CD8-positive, alpha-beta memory T cell (primary cell): ENCODE results near the gene LY6G6C. TPM values are rescaled to one million over a fixed set of nuclear protein-coding genes. Genes with fewer than 3 reads are reported as not detected.

Source experiments
- CTCF ChIA-PET: fragments of 350-600 bp; sonication (Branson Sonifier 250); formaldehyde crosslinking; loops from one replicate; lab custom pipeline; 2021; ENCODE audit warnings: antibody characterized with exemption; lab: Charles Lee
- POLR2A ChIA-PET: fragments of 350-600 bp; sonication (Branson Sonifier 250); formaldehyde crosslinking; loops from one replicate; lab custom pipeline; 2021; ENCODE audit warnings: antibody characterized with exemption; lab: Charles Lee
- DNase-seq, 5 donors: peaks; one replicate each; pipeline versions ENCODE4 v3.0.0 to v3.0.0-alpha.2; 2020 to 2022; ENCODE audit warnings: mixed read lengths in 1 of 5
- H3K27ac ChIP-seq: one replicate; pipeline ENCODE4 v1.7.0; 2013; ENCODE audit warnings: low read depth, mild to moderate bottlenecking, low read length, moderate library complexity
- H3K27me3 ChIP-seq: 2 replicates; pipeline ENCODE4 v1.7.0; 2013; ENCODE audit warnings: low read length, mild to moderate bottlenecking; ENCODE audit not compliant: insufficient read depth, poor library complexity, severe bottlenecking
- H3K36me3 ChIP-seq: 2 replicates; pipeline ENCODE4 v1.7.0; 2013; ENCODE audit warnings: mild to moderate bottlenecking, low read length, moderate library complexity; ENCODE audit not compliant: insufficient read depth
- H3K4me1 ChIP-seq: 2 replicates; pipeline ENCODE4 v1.7.0; 2013; ENCODE audit warnings: mild to moderate bottlenecking, low read length, moderate library complexity; ENCODE audit not compliant: insufficient read depth
- H3K4me3 ChIP-seq: 2 replicates; pipeline ENCODE4 v1.7.0; 2013; ENCODE audit warnings: mild to moderate bottlenecking, low read length
- H3K9me3 ChIP-seq: 2 replicates; pipeline ENCODE4 v1.7.0; 2013; ENCODE audit warnings: mild to moderate bottlenecking, low read length
- H3K27ac Mint-ChIP-seq, 8 donors: one replicate each; pipeline ENCODE4 v1.8.0; 2020 to 2021; ENCODE audit warnings: mixed read lengths in 8 of 8, mild to moderate bottlenecking in 6 of 8, inconsistent platforms in 3 of 8, moderate library complexity in 3 of 8
- H3K27me3 Mint-ChIP-seq, 2 donors: one replicate each; pipeline ENCODE4 v1.8.0; 2020 to 2021; ENCODE audit warnings: mixed read lengths in 2 of 2, mild to moderate bottlenecking in 1 of 2, moderate library complexity in 1 of 2
- H3K36me3 Mint-ChIP-seq, 3 donors: one replicate each; pipeline ENCODE4 v1.8.0; 2020 to 2021; ENCODE audit warnings: mixed read lengths in 3 of 3, inconsistent platforms in 1 of 3, mild to moderate bottlenecking in 1 of 3
- H3K4me1 Mint-ChIP-seq, 3 donors: one replicate each; pipeline ENCODE4 v1.8.0; 2020 to 2021; ENCODE audit warnings: mixed read lengths in 3 of 3, inconsistent platforms in 1 of 3, mild to moderate bottlenecking in 1 of 3
- H3K4me3 Mint-ChIP-seq, 7 donors: one replicate each; pipeline ENCODE4 v1.8.0; 2020 to 2021; ENCODE audit warnings: mixed read lengths in 7 of 7, mild to moderate bottlenecking in 6 of 7, moderate library complexity in 4 of 7, inconsistent platforms in 2 of 7
- H3K9me3 Mint-ChIP-seq, 5 donors: one replicate each; pipeline ENCODE4 v1.8.0; 2020 to 2022; ENCODE audit warnings: mixed read lengths in 5 of 5, mild to moderate bottlenecking in 3 of 5, moderate library complexity in 2 of 5, inconsistent platforms in 1 of 5
- polyA plus RNA-seq: library from polyadenylated mRNA; unstranded; fragments of 300-500 nt; fragmentation: Illumina TruSeq; gene quantifications from one replicate; pipeline ENCODE4 v1.2.3, GENCODE V29; 2021
- total RNA-seq, 2 experiments: library from RNA; stranded (reverse); gene quantifications; one replicate each; pipeline ENCODE4 v1.2.3, GENCODE V29; 2021

Gene LY6G6C
- total and polyA plus RNA-seq, 3 experiments from 2014 or later = not detected

DNA sequence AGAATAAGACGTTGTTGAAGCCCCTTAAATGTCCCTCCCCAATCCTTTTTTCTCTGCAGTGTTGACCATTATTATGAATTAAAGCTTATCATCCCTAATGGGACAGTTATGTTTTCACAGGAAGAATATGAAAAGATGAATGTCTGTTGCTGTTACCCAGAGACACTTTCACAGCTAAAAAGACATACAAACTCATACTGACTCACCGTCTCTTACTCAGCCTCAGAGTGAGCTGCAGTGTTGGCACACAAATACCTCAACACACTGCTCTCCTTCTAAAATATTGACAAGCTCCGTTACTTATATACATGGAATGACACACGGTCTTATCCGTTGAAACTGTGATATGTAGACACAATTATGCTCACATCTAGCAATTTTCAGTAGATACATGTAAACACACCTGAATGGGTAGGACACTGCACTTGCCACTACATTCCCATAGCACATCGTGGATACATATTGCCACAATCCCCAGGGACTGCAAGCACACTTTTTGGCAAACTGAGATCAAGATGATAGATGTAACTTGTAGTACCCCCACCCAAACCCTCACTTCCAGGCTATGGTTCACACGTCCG, 31.3 kb upstream of the LY6G6C start:
- no peaks in the 10 kb centered on the region for H3K4me1 ChIP-seq
- Mint-ChIP-seq H3K4me1 (no peaks in the 10 kb centered on the region), H3K27me3 (no peaks in the 10 kb centered on the region), H3K36me3 (peaks cover 0 to 2% (median 0%) of the 10 kb centered on the region in 3 donors), H3K9me3 (no peaks in the 10 kb centered on the region), H3K27ac (no peak overlapping the region), H3K4me3 (no peak overlapping the region)
- POLR2A ChIA-PET = interaction anchor here (0.6 kb wide), 1 partner anchor 15 kb away, joined by 4 read pairs; no protein-coding TSS in a partner anchor
- DNase-seq = no peak
- H3K36me3 ChIP-seq = no peaks in the 10 kb centered on the region
- no peaks in the 10 kb centered on the region for H3K27me3 ChIP-seq
- CTCF ChIA-PET = no interaction called here
- no peak overlapping the region for H3K27ac ChIP-seq
- no peak overlapping the region for H3K4me3 ChIP-seq
- H3K9me3 ChIP-seq = no peaks in the 10 kb centered on the region

GRCh38 chr6:31750411-31751022, 29.0 kb upstream of the LY6G6C start:
- Histone ChIP-seq H3K4me1 (no peaks in the 10 kb centered on the region), H3K36me3 (no peaks in the 10 kb centered on the region), H3K4me3 (no peak overlapping the region), H3K9me3 (no peaks in the 10 kb centered on the region), H3K27me3 (no peaks in the 10 kb centered on the region), H3K27ac (no peak overlapping the region)
- ChIA-PET POLR2A (no interaction called here), CTCF (no interaction called here)
- Mint-ChIP-seq H3K9me3 (no peaks in the 10 kb centered on the region), H3K27me3 (peaks cover 0 to 1% of the 10 kb centered on the region in 2 donors), H3K36me3 (peaks cover 0 to 4% (median under 1%) of the 10 kb centered on the region in 3 donors), H3K4me1 (no peaks in the 10 kb centered on the region), H3K4me3 (no peak overlapping the region), H3K27ac (peak overlapping the region in 1 of 8 donors; percentile 38)
- no peak for DNase-seq

DNA sequence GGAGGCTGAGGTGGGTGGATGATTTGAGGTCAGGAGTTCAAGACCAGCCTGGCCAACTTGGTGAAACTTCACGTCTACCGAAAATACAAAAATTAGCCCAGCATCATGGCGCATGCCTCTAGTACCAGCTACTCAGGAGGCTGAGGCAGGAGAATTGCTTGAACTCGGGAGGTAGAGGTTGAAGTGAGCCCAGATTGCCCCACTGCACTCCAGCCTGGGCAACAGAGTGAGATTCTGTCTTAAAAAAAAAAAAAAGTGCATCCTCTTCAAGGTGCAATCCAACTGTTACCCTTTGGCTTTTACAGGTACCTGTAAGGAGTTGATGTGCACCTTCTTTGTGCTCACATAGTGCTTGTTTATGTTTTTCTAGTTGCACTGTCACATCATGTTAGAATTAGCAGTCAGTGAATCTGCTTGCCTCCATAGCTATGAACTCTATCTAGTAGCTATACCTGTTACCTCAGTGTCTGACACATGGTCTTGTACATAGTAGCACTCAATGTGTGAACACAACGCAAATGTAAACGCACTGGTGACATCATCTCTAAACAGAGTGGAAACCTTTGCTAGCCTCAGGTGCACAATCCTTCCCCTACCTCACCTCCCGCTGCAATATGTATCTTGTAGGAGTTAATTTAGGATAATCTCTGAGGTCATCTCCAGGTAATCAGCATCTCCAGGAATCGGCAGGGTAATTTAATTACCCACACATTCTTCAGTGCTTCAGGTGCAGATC, 27.9 kb upstream of the LY6G6C start:
- CTCF ChIA-PET = no interaction called here
- no peaks in the 10 kb centered on the region for H3K9me3 ChIP-seq
- H3K27me3 Mint-ChIP-seq = peaks cover 0 to 1% of the 10 kb centered on the region in 2 donors
- H3K27ac Mint-ChIP-seq = no peak overlapping the region
- no peaks in the 10 kb centered on the region for H3K9me3 Mint-ChIP-seq
- no peak for DNase-seq
- no peak overlapping the region for H3K27ac ChIP-seq
- no peak overlapping the region for H3K4me3 ChIP-seq
- H3K4me1 ChIP-seq = no peaks in the 10 kb centered on the region
- no peak overlapping the region for H3K4me3 Mint-ChIP-seq
- H3K36me3 Mint-ChIP-seq = peaks cover 0 to 8% (median 2%) of the 10 kb centered on the region in 3 donors
- POLR2A ChIA-PET = no interaction called here
- no peaks in the 10 kb centered on the region for H3K36me3 ChIP-seq
- H3K27me3 ChIP-seq = no peaks in the 10 kb centered on the region
- peaks cover 0 to 5% (median 0%) of the 10 kb centered on the region in 3 donors for H3K4me1 Mint-ChIP-seq

DNA sequence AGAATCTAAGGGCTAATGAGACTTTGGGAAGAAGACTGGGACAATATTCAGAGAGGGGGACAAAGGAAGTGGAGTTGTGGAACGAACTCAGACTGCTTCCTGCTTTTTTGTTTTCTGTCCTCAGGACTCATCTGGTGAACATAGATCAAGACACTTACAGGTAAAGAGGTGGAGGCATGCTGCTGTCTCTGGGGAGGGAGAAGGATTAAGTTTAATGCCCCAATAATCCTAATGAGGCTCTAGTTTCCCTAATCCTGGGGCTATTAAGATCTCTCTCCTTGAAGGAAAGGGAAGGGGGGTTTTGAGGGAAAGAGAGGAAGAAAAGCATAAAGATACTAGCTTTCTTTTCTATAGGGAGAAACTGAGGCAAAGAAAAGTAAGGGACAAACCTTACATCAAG, 22.9 kb upstream of the LY6G6C start:
- no peak for DNase-seq
- peak overlapping the region; percentile 28 for H3K27ac ChIP-seq
- H3K27me3 ChIP-seq = no peaks in the 10 kb centered on the region
- H3K4me3 ChIP-seq = no peak overlapping the region
- ChIA-PET CTCF (interaction anchor here (1.5 kb wide), 1 partner anchor 25 kb away, joined by 5 read pairs; no protein-coding TSS in a partner anchor), POLR2A (no interaction called here)
- Mint-ChIP-seq H3K27ac (no peak overlapping the region), H3K9me3 (no peaks in the 10 kb centered on the region), H3K4me1 (peaks cover 11 to 30% (median 16%) of the 10 kb centered on the region in 3 donors), H3K27me3 (peaks cover 0 to 1% of the 10 kb centered on the region in 2 donors), H3K36me3 (peaks cover 0 to 10% (median 6%) of the 10 kb centered on the region in 3 donors), H3K4me3 (peak overlapping the region in 1 of 7 donors; percentile 67)
- H3K9me3 ChIP-seq = no peaks in the 10 kb centered on the region
- peaks cover 10% of the 10 kb centered on the region for H3K4me1 ChIP-seq
- no peaks in the 10 kb centered on the region for H3K36me3 ChIP-seq

- ChIA-PET POLR2A (no interaction called here), CTCF (no interaction called here)
- peaks cover 25% of the 10 kb centered on the region for H3K4me1 ChIP-seq
- H3K4me3 ChIP-seq = no peak overlapping the region
- Mint-ChIP-seq H3K36me3 (peaks cover 0 to 10% (median 6%) of the 10 kb centered on the region in 3 donors), H3K27me3 (peaks cover 0 to 1% of the 10 kb centered on the region in 2 donors), H3K9me3 (no peaks in the 10 kb centered on the region), H3K4me1 (peaks cover 27 to 45% (median 32%) of the 10 kb centered on the region in 3 donors), H3K4me3 (peak overlapping the region in 1 of 7 donors; percentile 48), H3K27ac (peak overlapping the region in 1 of 8 donors; percentile 1)
- no peaks in the 10 kb centered on the region for H3K36me3 ChIP-seq
- no peak overlapping the region for H3K27ac ChIP-seq
- no peak for DNase-seq
- H3K27me3 ChIP-seq = no peaks in the 10 kb centered on the region
- no peaks in the 10 kb centered on the region for H3K9me3 ChIP-seq
Measured at GRCh38 chr6:31742894-31743293, 21.3 kb upstream of the LY6G6C start.

- H3K4me1 ChIP-seq = peaks cover 35% of the 10 kb centered on the region
- Mint-ChIP-seq H3K4me3 (peak overlapping the region in 6 of 7 donors; percentile 48 to 99 (median 58)), H3K4me1 (peaks cover 37 to 56% (median 42%) of the 10 kb centered on the region in 3 donors), H3K9me3 (no peaks in the 10 kb centered on the region), H3K36me3 (peaks cover 0 to 10% (median 4%) of the 10 kb centered on the region in 3 donors), H3K27ac (peak overlapping the region in 2 of 8 donors; percentile 7 to 36), H3K27me3 (no peaks in the 10 kb centered on the region)
- H3K9me3 ChIP-seq = no peaks in the 10 kb centered on the region
- CTCF ChIA-PET = interaction anchor here (1.1 to 7.5 kb wide), 3 partner anchors 29 to 88 kb away, joined by 3 to 42 read pairs (median 4); no protein-coding TSS in a partner anchor
- H3K27me3 ChIP-seq = no peaks in the 10 kb centered on the region
- POLR2A ChIA-PET = no interaction called here
- H3K36me3 ChIP-seq = no peaks in the 10 kb centered on the region
- H3K4me3 ChIP-seq = no peak overlapping the region
- DNase-seq = no peak
- peak overlapping the region; percentile 7 for H3K27ac ChIP-seq
Measured at GRCh38 chr6:31741815-31742214, 20.3 kb upstream of the LY6G6C start.

DNA sequence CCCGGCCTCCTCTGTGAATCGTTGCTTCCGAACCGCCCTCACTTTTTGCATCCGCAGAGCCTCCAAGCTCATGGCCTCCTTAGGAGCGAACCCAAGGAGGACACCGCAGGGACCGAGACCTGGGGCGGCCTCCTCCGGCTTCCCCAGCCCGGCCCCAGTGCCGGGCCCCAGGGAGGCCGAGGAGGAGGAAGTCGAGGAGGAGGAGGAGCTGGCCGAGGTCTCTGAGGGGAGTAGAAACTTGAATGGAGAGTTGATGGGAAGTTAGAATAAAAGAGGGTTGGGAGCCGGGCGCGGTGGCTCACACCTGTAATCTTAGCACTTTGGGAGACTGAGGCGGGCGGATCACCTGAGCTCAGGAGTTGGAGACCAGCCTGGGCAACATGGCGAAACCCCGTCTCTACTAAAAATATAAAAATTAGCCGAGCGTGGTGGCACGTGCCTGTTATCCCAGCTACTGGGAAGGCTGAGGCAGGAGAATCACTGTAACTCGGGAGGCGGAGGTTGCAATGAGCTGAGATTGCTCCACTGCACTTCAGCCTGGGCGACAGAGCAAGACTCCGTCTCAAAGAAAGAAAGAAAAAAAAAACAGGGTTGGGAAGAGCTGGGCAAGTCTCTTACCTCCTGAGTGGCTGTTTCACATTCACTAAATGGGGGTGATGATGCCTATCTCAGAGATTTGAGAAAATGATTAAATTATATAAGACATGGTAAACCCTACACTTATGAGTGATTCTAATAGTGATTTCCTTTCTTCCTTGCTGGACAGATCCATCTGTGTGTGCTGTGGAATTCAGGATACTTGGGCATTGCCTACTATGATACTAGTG, 19.1 kb upstream of the LY6G6C start:
- Histone ChIP-seq H3K36me3 (no peaks in the 10 kb centered on the region), H3K27ac (peak overlapping the region; percentile 90), H3K4me1 (peaks cover 39% of the 10 kb centered on the region), H3K9me3 (no peaks in the 10 kb centered on the region), H3K27me3 (no peaks in the 10 kb centered on the region), H3K4me3 (peak overlapping the region; percentile 84)
- peak overlapping the region; percentile 93 to 99 (median 98) for H3K4me3 Mint-ChIP-seq
- no peaks in the 10 kb centered on the region for H3K9me3 Mint-ChIP-seq
- peak overlapping the region; percentile 91 to 99 (median 96) for H3K27ac Mint-ChIP-seq
- H3K4me1 Mint-ChIP-seq = peaks cover 46 to 61% (median 54%) of the 10 kb centered on the region in 3 donors
- H3K36me3 Mint-ChIP-seq = peaks cover 0 to 17% (median 5%) of the 10 kb centered on the region in 3 donors
- ChIA-PET POLR2A (interaction anchor here (1.2 to 2.0 kb wide), 2 partner anchors 31 to 38 kb away, joined by 6 to 12 read pairs; partner anchors contain the start of gene ABHD16A), CTCF (interaction anchor here (0.7 to 7.5 kb wide), 9 partner anchors 11 to 89 kb away, joined by 3 to 42 read pairs (median 9); partner anchors contain the start of genes DDAH2, HSPA1B, LSM2 and VARS1)
- no peaks in the 10 kb centered on the region for H3K27me3 Mint-ChIP-seq
- no peak for DNase-seq
